ENCODE results near the gene RAD51B. TPM values are rescaled to one million over a fixed set of nuclear protein-coding genes. Genes with fewer than 3 reads are reported as not detected.

RAD51B gene
- total RNA-seq, 1 donor from 2014 or later, result 28.5 TPM

DNA sequence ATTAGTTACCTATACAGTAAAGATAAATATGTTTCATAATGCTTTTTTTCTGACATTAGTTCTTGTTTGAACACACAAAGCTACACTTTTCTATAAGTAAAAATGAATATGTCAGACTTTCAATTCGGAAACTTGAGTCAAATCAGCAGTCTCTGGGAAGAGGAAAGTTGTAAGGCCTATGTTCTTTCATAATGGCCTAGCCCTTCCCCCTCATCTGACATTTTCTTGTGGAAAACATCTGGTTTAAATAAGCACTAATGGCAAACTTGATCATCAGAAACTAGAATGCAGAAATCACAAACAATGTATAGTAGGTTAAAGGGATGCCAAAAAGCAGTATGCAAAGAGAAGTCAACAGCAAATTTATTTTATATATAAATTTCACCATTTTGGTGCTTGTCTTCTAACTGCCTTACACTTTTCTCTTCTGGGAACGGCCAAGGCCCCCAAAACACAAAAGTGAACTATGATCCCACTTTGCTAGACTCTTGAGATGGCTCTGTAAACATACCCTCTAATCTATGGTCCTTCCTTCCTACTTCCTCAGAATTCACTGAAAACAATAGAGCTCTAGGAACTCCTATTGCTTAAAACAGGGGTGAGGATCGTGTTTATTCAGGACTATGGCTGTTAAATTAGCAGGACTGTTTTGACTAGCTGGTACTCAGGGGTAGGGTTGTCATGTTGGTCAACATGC lies 444.1 kb downstream of the RAD51B start:
- peak overlapping the region; percentile 36 for H3K27ac ChIP-seq
- no peak for DNase-seq (ENCODE audit: extremely low spot score in 2 of 2)
- intact Hi-C loops (cut with DNase I), result no loop called here

GRCh38 chr14:68264260-68264569 lies 444.6 kb downstream of the RAD51B start:
- peaks cover 46% of the 10 kb centered on the region for H3K4me1 ChIP-seq
- no peaks in the 10 kb centered on the region for H3K9me3 ChIP-seq
- H3K27me3 ChIP-seq, result no peaks in the 10 kb centered on the region
- DNase-seq (ENCODE audit: extremely low spot score in 2 of 2), result peak in 1 of 2 donors; percentile 18
- no peak overlapping the region for H3K4me3 ChIP-seq
- intact Hi-C loops (cut with DNase I), result no loop called here
- H3K36me3 ChIP-seq, result no peaks in the 10 kb centered on the region
- peak overlapping the region; percentile 36 for H3K27ac ChIP-seq
- TF ChIP-seq POLR2A (IDR thresholded peaks at IDR 0.05), result no peak
- TF ChIP-seq CTCF (IDR thresholded peaks at IDR 0.05), result no peak
- no peak for TF ChIP-seq POLR2AphosphoS5 (IDR thresholded peaks at IDR 0.05; ENCODE audit: insufficient read depth in 1 of 2, low read depth in 1 of 2)

More for the DNA sequence above, 444.1 kb downstream of the RAD51B start:
- Histone ChIP-seq H3K4me3 (no peak overlapping the region), H3K9me3 (no peaks in the 10 kb centered on the region), H3K27me3 (no peaks in the 10 kb centered on the region), H3K4me1 (peaks cover 41% of the 10 kb centered on the region), H3K36me3 (no peaks in the 10 kb centered on the region)
- no peak for TF ChIP-seq CTCF (IDR thresholded peaks at IDR 0.05)
- TF ChIP-seq POLR2A (IDR thresholded peaks at IDR 0.05), result no peak
- no peak for TF ChIP-seq POLR2AphosphoS5 (IDR thresholded peaks at IDR 0.05; ENCODE audit: insufficient read depth in 1 of 2, low read depth in 1 of 2)

DNA sequence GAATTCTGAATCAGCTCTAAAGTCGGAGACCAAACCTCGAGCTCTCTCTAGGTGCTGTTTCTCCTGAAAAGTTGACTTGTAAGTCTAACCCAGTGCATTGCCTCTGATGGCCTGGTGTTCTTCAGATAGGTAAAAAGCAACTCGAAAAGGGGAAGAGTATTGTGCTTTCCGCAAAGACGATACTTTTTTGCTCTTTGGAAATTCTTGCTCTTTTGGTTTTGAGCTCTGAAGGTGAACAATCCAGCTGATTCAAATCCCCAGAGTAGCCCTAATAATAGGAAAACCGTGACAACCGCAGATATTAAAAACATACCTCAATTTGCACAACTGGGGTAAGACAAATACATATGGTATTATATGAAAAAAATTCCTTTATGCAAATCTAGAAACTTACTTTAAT lies 447.4 kb downstream of the RAD51B start:
- no peak for DNase-seq (ENCODE audit: extremely low spot score in 2 of 2)
- no peaks in the 10 kb centered on the region for H3K27me3 ChIP-seq
- TF ChIP-seq POLR2AphosphoS5 (IDR thresholded peaks at IDR 0.05; ENCODE audit: insufficient read depth in 1 of 2, low read depth in 1 of 2) (no peak), CTCF (IDR thresholded peaks at IDR 0.05) (no peak), POLR2A (IDR thresholded peaks at IDR 0.05) (no peak)
- H3K9me3 ChIP-seq, result no peaks in the 10 kb centered on the region
- H3K27ac ChIP-seq, result peak overlapping the region; percentile 11
- H3K36me3 ChIP-seq, result no peaks in the 10 kb centered on the region
- H3K4me3 ChIP-seq, result no peak overlapping the region
- intact Hi-C loops (cut with DNase I), result no loop called here
- peaks cover 66% of the 10 kb centered on the region for H3K4me1 ChIP-seq

- Histone ChIP-seq H3K36me3 (no peaks in the 10 kb centered on the region), H3K4me1 (peaks cover 62% of the 10 kb centered on the region), H3K27ac (peak overlapping the region; percentile 44), H3K4me3 (no peak overlapping the region), H3K27me3 (no peaks in the 10 kb centered on the region), H3K9me3 (no peaks in the 10 kb centered on the region)
- no peak for TF ChIP-seq POLR2AphosphoS5 (IDR thresholded peaks at IDR 0.05; ENCODE audit: insufficient read depth in 1 of 2, low read depth in 1 of 2)
- TF ChIP-seq CTCF (IDR thresholded peaks at IDR 0.05), result no peak
- TF ChIP-seq POLR2A (IDR thresholded peaks at IDR 0.05), result no peak
- intact Hi-C loops (cut with DNase I), result no loop called here
- peak in 1 of 2 donors; percentile 60 for DNase-seq (ENCODE audit: extremely low spot score in 2 of 2)
These were observed 448.6 kb downstream of the RAD51B start for GRCh38 chr14:68268197-68268596.

GRCh38 chr14:68268719-68269118 lies 449.1 kb downstream of the RAD51B start:
- Histone ChIP-seq H3K27ac (peak overlapping the region; percentile 44), H3K27me3 (no peaks in the 10 kb centered on the region)
- TF ChIP-seq POLR2AphosphoS5 (IDR thresholded peaks at IDR 0.05; ENCODE audit: insufficient read depth in 1 of 2, low read depth in 1 of 2), result no peak
- TF ChIP-seq POLR2A (IDR thresholded peaks at IDR 0.05), result no peak
- TF ChIP-seq CTCF (IDR thresholded peaks at IDR 0.05), result no peak

More at GRCh38 chr14:68268719-68269118, 449.1 kb downstream of the RAD51B start:
- intact Hi-C loops (cut with DNase I), result no loop called here
- Histone ChIP-seq H3K4me3 (no peak overlapping the region), H3K4me1 (peaks cover 57% of the 10 kb centered on the region), H3K36me3 (no peaks in the 10 kb centered on the region), H3K9me3 (no peaks in the 10 kb centered on the region)
- peak in 1 of 2 donors; percentile 67 for DNase-seq (ENCODE audit: extremely low spot score in 2 of 2)

Measured in vagina (tissue), 2 donors.